MM.1S (cell line): Measurements from ENCODE around the gene RFTN1.

Source experiments
- CTCF ChIP-seq: fragments of 300-600 bp; sonication (generic); IDR thresholded peaks from 2 replicates; pipeline ENCODE4 v1.5.1; 2016; ENCODE audit warnings: antibody characterized with exemption, low read length, mixed read lengths
- EZH2 ChIP-seq: fragments of 300-600 bp; sonication (generic); optimal IDR thresholded peaks from 2 replicates; pipeline ENCODE3; 2017; ENCODE audit warnings: low read depth, mild to moderate bottlenecking, antibody characterized with exemption, low read length, mixed read lengths
- EZH2phosphoT487 ChIP-seq: fragments of 300-600 bp; sonication (generic); IDR thresholded peaks from 2 replicates; pipeline ENCODE4 v1.6.1; 2018; ENCODE audit warnings: antibody characterized with exemption, low read length

- no peak for TF ChIP-seq CTCF
- TF ChIP-seq EZH2: no peak
- TF ChIP-seq EZH2phosphoT487: no peak
These were observed 51.8 kb downstream of the RFTN1 start for GRCh38 chr3:16461463-16462245.
